Central memory CD4-positive, alpha-beta T cell (primary cell): ENCODE data around the gene SPRR2G.
"Not testable (repeated sequence)": the region's sequence is repeated elsewhere in the genome, so short reads cannot be mapped to it uniquely, and the experiment has no call there.

Experiments
- DNase-seq: peaks from one replicate; pipeline ENCODE4 v3.0.0; 2022
- total RNA-seq, 3 experiments: gene quantifications; one replicate each; lab custom pipeline; 2026; lab: John Stamatoyannopoulos, UW

The SPRR2G gene
- 0 reads per million in 3 experiments for total RNA-seq

- DNase-seq = no peak
Observed at GRCh38 chr1:153150846-153151245, at the start of gene SPRR2G. SPRR2G (minus strand) TSS chr1:153150890; CDS start chr1:153150110, 780 bp downstream.

- DNase-seq = no peak
Observed at GRCh38 chr1:153195216-153195615, 44.5 kb upstream of the SPRR2G start.

- DNase-seq = no peak
Observed at GRCh38 chr1:153194331-153195050, 43.8 kb upstream of the SPRR2G start.

DNA sequence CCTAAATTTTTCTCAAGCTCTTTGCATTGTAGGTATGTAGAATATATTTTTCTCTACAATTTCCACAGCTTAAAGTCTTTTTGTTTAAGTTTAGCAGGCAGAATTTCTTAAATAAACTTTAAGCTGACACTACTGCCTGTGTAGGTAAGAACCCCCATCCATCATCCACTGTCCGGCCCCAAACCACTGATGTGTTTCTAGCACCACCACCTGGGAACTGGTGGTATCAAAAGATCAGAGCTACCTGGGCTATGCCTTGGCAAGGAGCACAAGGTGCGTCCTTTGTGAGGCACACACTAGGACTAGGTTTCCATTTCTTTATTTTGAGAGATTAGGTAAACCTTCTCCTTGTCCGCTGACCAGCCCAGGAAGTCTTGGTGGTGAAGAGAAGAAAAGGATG lies 42.0 kb upstream of the SPRR2G start:
- no peak for DNase-seq

- no peak for DNase-seq
Observed at GRCh38 chr1:153190373-153190772, 39.7 kb upstream of the SPRR2G start.

DNA sequence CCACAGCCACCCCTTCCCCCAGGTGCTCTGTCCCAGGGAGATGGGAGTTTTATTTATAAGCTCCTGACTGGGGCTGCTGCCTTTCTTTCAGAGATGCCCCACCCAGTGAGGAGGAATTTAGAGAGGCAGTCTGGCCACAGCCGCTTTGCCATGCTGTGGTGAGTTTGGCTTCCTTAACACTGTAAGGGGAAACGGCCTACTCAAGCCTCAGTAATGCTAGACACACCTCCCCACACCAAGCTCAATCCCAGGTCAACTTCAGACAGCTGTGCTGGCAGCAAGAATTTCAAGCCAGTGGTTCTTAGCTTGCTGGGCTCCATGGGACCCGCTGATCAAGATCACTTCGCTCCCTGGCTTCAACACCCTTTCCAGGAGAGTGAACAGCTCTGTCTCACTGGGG lies 37.6 kb upstream of the SPRR2G start:
- DNase-seq = not testable (repeated sequence)

DNA sequence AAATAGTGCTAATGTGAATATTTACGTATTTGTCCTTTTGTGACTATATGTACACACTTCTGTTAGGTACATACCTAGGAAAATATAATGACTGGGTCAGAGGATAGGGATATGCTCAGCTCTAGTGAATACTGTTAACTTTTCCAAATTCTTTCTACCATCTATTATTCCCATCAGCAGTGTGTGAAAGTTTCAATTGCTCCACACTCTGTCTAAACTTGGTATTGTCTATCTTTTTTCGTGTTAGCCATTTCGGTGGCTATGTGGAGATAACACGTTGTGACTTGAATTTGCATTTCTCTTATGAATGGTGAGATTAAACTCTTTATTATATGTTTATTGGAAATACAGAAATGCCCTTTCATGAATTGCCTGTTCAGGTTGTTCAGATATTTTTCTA lies 29.9 kb upstream of the SPRR2G start:
- DNase-seq = no peak

DNA sequence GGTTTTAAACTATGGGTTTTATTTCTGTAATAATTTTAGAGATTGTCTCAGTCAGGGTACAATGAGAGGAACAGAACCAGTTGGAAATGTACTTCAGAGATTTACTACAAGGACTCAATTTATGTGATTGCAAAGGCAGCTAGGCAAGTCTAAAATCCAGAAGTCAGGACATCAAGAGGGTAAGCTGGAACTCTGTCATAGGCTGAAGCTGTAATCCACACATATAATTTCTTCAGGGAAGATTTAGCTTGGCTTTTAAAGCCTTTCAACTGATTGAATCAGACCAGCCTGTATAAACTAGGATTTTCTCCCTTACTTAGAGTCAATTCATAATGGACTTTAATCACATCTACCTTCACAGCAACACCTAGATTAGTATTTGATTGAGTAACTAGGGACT lies 28.2 kb upstream of the SPRR2G start:
- DNase-seq = no peak

DNA sequence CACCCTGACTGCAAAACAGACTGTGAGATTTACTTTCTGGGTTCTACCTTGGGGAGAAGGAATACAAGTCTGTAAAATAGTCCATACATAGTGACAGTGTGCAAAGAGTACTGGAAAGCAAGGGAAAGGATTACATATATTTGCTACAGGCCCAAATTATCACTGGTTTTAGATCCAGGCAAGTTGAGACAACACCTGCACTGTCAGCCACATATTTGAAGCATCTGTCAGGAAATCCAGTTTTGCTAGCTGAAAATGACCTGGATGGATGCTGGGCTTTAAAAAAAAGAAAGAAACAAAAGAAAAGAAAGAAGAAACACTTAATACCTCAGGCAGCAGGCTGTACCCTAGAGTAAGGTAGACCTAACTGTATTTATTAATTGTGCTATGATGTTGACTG lies 23.9 kb upstream of the SPRR2G start:
- no peak for DNase-seq

GRCh38 chr1:153168686-153169085 lies 18.0 kb upstream of the SPRR2G start:
- no peak for DNase-seq

DNA sequence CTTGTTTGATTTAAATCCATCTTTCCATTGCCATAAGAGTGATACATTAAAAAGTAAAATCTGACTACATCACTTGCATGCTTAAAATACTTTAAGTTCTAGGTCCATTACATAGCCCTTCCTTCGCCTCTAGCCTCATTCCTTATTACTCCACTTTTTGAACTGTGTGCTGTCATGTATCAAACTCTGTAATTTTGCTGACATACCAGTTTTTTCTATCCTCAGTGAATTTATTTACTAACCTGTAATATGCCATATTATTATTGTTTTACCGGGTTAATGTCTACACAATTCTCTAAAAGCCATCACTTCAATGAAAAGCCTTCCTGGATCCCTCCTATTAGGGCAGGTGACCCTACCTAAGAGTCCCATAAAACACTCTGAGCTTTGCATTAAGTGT lies 4.9 kb upstream of the SPRR2G start:
- DNase-seq = no peak

DNA sequence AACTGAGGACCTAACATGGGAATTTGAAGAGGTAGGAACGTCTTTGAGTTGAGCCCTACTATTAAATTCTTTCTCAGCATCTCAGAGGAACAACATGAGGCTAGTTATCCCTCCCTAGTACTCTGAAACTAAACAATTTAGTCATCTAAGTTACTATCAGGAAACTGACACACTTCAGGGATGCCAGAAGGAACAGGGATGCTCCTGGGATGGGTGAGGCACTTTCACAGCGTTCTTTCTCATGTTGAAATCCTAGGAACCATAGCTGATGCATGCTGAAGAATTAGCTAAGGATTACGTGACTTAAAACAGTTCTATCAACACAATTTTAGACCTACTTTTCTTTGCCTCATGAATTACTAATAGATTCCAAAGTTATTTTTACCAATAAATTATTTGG lies 1.8 kb upstream of the SPRR2G start:
- no peak for DNase-seq

GRCh38 chr1:153141377-153141776 lies 9.3 kb downstream of the SPRR2G start:
- no peak for DNase-seq

DNA sequence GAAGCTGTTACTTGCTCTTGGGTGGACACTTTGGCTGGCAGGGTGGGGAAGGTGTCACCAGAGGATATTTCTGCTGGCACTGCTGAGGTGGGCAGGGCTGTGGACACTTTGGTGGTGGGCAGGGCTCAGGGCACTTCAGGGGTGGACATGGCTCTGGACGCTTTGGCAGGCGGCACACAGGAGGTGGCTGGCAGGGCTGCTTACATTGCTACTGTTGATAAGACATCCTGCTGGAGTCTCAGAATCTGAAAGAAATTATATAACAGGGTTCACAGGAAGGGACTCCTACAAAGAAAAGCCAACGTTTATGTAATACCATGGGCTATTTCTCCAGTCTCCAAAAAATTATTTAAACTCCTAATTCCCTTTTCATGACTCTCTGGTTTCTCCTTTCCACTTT lies 10.2 kb downstream of the SPRR2G start:
- no peak for DNase-seq

- no peak for DNase-seq
Observed at GRCh38 chr1:153133743-153134142, 16.9 kb downstream of the SPRR2G start.

- DNase-seq = no peak
Observed at GRCh38 chr1:153133267-153133666, 17.4 kb downstream of the SPRR2G start.

DNA sequence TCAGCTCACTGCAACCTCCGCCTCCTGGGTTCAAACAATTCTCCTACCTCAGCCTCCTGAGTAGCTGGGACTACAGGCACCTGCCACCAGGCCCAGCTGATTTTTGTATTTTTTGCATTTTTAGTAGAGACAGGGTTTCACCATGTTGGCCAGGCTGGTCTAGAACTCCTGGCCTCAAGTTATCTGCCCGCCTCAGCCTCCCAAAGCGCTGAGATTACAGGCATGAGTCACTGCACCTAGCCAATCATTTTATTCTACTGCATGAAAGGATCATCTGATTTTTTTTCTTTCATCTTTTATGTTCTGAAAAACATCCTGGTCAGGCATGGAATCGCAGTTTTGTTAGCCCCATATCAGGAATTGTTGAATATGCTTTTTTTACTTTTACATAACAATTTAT lies 22.0 kb downstream of the SPRR2G start:
- DNase-seq = not testable (repeated sequence)

GRCh38 chr1:153127296-153127695 lies 23.4 kb downstream of the SPRR2G start:
- no peak for DNase-seq

DNA sequence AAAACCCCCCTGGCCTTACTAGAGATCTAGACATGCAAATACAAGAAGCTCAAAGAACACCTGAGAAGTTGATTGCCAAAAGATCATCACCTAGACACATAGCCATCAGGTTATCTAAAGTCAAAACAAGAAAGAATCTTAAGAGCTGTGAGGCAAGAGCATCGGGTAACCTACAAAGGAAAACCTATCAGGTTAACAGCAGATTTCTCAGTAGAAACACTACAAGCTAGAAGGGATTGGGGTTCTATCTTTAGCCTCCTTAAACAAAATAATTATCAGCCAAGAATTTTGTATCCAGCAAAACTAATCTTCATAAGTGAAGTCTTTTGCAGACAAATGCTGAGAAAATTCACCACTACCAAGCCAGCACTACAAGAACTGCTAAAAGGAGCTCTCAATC lies 25.2 kb downstream of the SPRR2G start:
- no peak for DNase-seq

DNA sequence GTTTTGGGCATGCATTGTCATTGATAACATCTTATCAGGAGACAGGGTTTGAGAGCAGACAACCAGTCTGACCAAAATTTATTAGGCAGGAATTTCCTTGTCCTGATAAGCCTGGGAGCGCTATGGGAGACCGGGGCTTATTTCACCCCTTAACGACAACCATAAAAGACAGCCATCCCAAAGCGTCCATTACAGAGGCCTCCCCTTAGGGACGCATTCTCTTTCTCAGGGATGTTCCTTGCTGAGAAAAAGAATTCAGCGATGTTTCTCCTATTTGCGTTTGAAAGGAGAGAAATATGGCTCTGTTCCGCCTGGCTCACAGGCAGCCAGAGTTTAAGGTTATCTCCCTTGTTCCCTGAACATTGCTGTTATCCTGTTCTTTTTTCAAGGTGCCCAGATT lies 26.9 kb downstream of the SPRR2G start:
- DNase-seq = not testable (repeated sequence)

- DNase-seq = no peak
Observed at GRCh38 chr1:153122831-153123421, 27.8 kb downstream of the SPRR2G start.

- no peak for DNase-seq
Observed at GRCh38 chr1:153120945-153121344, 29.7 kb downstream of the SPRR2G start.

- DNase-seq = no peak
Observed at GRCh38 chr1:153119491-153119971, 31.2 kb downstream of the SPRR2G start.

DNA sequence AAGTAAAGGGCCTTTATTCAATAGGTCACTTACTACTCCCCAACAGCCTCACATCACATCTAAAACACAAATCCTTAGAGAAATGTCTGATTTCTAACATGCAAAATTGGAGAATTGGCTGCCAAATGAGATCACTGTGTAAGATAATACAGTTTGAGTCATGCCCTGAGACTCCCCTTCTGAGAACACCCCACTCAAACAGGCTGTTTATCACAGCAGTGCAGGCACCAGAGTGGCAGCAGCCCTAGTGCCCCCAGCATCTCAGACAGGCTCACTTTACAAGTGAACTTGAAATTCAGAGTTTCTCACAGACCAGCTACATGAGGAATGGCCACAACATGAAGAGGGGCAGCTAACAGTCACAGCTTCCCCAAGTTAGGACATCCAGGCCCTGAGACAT lies 35.4 kb downstream of the SPRR2G start:
- DNase-seq = not testable (repeated sequence)

DNA sequence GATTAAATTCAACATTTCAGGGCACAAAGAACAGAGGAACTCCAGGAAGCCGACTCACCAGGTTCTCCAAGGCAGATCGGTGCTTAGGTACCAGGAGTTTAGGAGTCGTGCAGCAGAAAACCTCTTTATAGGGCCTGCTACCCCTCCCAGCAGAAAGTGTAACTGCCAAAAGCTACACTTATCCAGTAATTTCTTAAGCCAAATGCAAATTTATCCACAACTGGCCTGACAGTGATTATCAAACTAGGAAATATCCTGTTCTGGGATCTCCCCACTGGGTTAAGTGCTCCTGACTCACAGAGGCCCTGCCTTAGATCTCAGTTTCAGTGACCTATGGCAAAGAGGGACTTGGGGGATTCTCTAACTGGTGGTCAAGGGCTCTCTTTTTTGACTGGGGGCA lies 37.3 kb downstream of the SPRR2G start, which contains the start of gene SPRR2F:
TSS of gene SPRR2F (minus strand) at position 101 of the 400 bp plus-strand sequence. CDS start 783 bp downstream, outside the sequence.
- no peak for DNase-seq
